Measurements from ENCODE around the gene CRYBG2.
"Not testable (repeated sequence)": the region's sequence is repeated elsewhere in the genome, so short reads cannot be mapped to it uniquely, and the experiment has no call there.

Gene CRYBG2

DNA sequence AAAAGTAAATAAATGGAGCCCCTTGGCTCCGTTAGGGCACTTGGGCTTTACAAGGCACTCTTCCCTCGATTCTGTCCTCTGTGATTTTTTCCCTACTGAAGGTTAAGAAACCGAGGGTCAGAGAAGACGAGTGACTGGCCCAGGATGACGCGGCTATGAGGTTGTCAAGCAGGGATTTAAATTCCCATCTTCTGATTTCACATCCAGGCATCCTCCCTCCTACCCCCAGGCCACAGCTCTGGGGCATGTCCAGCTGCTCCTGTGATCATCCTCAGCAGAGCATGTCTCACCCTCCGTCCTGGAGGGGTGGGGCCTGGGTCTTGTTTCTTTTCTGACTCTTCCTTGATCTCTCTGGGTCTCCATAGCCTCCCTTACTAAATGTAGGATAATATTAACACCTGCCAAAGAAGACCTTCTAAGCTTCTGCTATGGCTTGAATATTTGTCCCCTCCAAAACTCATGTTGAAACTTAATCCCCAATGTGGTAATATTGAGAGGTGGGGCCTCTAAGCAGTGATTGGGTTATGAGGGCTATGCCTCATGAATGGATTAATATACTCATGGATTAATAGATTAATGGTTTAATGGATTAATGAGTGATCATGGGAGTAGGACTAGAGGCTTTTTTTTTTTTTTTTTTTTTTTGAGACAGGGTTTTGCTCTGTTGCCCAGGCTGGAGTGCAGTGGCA lies 4.6 kb downstream of the CRYBG2 start:
- no peak for DNase-seq (ENCODE audit: low read depth)

DNA sequence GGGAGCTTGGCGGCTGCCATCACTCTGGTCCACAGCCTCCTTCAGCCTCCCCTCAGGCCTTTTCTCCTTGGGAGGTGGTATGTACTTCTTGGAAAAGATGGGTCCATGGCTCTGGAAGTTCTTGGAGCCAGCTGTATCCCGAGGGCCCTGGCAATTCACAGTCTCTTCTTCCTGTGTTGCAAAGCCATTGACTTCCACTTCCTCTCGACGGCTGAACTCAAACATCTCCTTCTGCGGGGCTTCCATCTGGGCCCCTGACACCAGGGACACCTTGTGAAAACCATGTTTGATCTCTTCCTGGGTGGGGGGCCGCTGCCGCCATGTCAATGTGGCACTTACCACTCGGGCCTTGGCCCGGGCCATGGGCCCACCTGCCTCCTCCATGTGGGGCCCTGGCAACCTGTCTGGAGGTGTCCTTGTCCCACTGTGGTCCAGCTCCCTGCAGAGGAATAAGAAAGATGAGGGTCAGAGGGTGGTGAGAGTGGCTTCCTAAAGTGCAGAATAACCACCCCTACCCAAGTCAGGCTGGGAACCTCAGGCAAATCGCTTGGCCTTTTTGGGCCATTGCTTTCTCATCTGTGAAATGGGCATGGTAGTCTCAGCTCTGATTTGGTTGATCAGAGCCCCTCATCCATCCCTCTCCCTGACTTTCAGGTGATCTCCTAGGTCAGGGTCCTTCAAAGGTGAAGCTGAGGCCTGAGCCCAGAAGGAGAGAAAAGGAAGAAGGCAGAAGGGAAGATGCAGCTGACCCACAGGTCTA lies 7.5 kb downstream of the CRYBG2 start:
- DNase-seq (ENCODE audit: low read depth), result no peak

DNA sequence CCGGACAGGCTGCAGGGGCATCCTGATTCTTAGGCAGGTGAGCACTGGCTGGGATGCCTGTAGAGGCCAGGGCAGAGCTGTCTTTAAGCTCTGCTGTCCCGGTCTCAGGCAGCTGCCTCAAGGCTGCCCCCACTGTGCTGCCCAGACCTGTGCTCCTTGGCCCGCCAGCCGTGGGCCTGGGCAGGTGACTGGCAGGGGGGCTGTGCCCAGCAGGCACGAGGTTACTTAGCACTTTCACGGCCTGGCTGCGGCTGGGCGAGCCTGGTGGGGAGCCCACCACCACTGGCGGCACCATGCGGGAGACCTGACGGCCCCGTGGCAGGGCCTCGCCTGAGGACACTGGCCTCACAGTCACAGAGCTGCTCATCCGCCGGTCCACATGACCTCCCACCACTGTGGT lies 8.2 kb downstream of the CRYBG2 start:
- DNase-seq (ENCODE audit: low read depth), result no peak

DNA sequence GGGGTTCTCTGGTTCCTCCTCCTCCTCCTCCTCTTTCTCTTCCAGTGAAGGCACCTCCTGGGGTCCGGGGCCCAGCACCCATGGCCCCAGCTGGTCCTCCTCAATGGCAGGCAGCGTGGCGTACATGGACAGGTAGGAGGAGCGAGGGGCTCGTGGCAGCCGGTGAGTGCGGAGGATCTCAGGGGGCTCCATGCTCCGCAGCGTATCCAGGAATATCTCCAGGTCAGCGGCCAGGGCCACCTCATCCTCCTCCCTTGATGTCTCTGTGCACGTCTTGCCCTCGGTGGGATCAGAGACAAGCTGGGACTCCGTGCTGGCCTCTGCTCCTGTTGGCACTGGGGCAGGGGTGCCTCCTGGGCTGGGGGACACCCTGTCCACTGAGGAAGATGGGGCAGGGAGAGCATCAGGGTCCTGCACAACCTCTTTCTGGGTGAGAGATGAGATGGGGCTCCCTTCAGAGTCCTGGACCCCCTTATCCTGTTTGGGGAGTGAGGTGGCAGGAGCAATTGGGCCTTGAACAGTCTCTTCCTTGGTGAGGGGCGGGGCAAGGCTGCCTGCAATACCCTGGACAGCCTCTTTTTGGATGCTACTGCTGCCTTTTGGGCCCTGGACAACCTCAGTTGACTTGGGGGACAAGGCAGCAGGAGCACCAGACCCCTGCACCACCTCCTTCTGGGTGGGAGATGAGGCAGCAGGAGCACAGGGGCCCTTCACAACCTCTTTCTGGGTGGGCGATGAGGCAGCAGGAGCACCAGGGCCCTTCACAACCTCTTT lies 9.6 kb downstream of the CRYBG2 start:
- no peak for DNase-seq (ENCODE audit: low read depth)

DNA sequence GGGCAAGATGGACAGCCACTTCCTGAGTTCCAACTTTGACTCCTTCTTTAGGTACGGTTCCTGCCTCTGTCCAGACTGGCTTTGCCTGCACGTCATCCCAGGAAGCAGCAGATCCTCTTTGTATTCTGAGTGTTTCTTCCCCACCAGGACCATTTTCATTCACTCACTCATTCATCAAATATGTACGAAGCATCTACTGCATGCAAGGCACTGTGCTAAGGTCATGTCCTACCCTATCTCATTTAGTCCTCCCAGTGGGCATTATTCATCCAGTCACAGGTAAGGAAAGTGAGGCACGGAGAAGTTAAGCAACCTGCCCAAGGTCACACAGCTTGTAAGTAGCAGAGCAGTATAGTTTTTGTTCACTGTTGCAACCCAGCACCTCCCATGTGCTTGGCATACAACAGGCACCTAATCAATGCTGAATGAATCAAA lies 13.9 kb downstream of the CRYBG2 start:
- no peak for DNase-seq (ENCODE audit: low read depth)

DNA sequence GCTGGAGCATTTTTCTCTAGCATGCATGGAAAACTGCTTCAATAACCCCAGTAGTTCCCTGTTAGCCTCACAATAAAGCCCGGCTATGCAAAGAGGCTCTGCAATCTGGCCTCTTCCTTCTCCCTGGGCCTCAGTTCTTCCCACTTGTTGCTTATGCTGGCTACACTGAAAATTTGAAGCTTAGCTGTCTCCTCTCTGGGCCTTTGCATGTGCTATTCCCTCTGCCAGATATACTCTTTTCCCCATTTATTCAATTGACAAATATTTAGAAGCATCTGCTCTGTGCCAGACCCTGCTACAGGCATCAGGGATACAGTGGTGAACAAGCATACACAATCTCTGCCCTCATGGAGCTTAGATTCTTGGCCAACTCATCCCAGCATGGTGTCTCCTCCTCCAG lies 15.3 kb downstream of the CRYBG2 start:
- DNase-seq (ENCODE audit: low read depth), result no peak

DNA sequence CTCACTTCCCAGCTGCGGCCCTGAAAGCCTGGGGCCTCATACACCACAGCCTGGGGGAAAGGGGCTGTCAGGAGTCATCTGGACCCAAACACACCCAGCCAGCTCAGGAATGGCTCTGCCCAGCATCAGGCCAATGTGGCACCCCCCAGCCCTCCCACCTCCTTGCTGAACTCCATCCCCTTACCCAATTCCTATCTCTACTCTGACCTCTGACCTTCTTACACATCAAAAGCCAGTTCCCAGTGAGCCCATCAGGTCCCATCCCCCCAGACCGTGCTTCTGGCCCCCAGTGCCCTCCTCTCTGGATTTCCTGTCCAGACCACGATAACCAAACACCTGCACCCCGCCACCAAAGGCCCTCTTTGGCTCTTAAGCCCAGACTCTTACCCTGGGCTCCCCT lies 16.3 kb downstream of the CRYBG2 start:
- DNase-seq (ENCODE audit: low read depth), result no peak

DNA sequence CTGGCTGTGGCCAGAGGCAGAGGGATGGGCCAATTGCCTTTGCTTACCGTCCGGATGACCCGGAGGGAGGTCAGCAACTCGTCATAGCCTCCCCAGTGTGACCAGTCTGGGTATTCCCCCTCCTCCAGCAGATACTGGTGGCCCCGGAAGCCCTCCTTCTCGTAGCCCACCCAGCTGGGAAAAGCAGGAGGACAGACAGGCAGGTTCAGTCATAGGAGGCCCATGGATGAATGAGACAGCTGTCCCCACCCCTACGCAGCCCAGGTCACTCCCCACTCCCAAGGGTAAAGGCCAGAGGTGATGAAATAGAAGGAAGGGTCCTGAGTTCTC lies 16.8 kb downstream of the CRYBG2 start:
- no peak for DNase-seq (ENCODE audit: low read depth)

DNA sequence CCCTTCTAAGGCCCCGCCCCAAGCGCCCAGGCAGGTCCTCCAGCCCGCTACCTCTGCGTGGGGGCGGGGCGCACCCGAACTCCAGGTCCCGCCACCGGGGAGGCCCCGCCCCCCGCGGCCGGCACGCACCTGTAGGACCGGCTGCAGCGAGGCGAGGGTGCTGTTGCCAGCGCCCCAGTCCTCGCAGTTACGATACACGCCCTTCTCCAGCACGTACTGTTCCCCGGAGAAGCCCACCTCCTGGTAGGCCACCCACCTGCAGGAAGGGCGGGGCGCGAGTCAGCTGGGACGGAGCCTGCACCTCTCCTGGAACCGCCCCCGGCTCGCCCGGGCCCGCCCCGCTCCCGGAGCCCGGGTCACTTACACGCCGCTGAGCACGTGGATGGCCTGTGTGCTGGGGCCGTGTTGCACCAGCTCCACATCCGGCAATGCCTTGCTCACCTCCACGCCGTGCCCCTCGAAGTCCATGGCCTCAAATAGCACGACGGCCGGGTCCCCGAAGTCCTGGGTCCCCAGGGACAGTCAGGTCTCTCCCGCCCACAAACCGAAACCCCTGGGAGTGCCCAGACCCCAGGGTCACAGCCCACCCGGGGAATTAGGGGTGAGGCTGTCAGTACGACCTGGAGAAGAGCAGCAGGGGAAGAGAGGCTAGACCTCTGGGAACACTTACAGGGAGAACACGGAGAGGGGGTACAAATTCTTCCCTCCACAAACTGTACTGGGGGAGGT lies 17.3 kb downstream of the CRYBG2 start:
- peak; percentile 83 for DNase-seq (ENCODE audit: low read depth)

DNA sequence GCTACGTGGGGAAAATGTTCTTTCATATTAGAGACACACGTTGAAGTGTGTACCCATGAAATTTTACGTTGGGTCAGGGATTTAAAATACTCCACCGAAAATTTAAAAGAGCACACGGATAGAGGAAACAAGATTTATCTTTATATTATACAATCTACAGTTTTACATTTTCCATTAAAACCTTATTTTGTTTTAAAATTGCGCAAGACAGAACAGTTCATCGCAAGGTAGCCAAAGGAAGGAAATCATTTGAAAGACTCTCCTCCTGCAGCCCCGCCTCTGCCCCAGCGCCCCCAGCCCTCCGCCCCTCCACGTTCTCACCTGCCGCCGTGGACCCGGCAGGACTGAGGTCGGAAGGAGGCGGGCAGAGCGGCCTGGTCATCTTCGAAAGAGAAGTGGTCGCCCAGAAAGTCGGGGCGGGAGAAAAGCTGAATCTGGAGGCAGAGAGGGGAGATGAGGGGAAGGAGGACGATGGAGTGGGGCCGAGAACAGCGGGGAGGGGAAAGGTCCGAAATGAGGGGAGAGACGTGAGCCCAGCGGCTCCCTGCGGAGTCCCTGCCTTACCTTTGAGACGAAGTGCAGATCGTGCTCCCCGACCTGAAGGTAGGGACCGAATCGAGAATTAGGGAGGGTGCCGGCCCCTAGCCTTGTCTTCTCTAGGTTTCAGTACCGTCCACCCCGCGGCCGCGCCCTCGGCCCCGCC lies 18.0 kb downstream of the CRYBG2 start:
- no peak for DNase-seq (ENCODE audit: low read depth)

DNA sequence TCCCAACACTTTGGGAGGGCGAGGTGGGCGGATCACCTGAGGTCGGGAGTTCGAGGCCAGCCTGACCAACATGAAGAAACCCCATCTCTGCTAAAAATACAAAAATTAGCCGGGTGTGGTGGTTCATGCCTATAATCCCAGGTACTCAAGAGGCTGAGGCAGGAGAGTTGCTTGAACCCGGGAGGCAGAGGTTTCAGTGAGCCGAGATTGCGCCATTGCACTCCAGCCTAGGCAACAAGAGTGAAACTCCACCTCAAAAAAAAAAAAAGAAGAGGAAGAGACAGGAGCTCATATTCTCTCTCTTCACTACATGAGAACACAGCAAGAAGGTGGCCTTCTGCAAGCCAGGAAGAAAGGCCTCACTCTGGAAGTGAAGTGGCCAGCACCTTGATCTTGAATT lies 20.6 kb downstream of the CRYBG2 start:
- not testable (repeated sequence) for DNase-seq (ENCODE audit: low read depth)

DNA sequence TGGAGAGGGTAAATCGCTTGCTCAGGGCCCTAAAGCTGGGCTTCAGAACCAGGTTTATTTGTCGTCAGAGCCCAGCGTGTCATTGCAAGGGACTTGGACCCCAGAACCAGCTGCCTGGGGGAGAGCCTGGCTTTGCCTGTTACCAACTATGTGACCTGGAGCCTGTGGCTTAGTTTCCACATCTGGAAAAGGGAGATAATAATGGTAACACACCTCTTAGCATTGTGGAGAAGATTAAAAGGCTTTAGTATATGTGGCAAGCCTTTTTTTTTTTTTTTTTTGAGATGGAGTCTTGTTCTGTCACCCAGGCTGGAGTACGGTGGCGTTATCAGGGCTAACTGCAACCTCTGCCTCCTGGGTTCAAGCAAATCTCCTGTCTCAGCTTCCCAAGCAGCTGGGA lies 23.7 kb downstream of the CRYBG2 start:
- no peak for DNase-seq (ENCODE audit: low read depth)

DNA sequence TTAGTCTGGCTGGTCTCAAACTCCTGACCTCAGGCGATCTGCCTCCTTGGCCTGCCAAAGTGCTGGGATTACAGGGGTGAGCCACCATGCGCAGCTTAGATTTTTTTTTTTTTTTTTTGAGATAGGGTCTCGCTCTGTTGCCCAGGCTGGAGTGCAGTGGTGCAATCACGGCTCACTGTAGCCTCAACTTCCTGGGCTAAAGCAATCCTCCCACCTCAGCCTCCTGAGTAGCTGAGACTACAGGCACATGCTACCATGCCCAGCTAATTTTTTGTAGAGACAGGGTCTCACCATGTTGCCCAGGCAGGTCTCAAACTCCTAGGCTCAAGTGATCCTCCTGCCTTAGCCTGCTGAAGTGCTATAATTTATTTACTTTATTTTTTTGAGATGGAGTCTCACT lies 24.6 kb downstream of the CRYBG2 start:
- not testable (repeated sequence) for DNase-seq (ENCODE audit: low read depth)

DNA sequence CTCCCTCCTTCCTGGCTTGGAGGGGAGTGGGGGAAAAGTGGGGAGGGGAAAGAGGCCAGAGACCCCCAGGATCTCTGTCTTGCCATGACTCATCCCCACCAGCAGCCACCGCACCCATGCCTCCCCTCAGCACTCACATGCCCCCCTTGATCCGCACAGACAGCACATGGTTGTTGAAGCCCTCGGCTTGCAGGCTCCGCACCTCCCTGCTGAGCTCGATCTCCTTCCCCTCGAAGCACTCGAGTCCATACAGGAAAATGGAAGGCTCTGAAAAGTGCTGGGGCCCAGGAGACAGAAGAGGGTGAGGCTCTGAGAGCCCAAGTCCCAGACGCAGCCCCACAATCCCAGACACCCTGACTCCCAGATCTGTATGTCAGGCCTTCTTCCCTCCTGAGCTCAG lies 25.3 kb downstream of the CRYBG2 start:
- no peak for DNase-seq (ENCODE audit: low read depth)

DNA sequence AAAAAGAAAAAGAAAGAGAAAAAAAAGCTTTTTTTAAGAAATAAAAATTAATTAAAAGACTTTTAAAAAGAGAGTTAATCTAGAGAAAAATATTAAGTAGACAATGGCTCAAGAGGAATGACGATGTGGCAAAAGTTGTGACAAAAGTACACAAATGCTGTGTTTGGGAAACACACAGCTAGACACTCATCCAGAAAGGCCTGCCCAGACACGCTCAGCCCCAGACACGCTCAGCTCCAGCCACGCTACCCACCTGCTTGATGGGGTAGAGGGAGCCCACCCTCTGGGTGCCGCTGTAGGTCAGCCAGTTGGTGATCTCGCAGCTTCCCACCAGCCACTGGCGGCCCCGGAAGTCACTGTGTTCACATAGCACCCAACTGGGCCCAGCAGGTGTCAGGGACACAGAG lies 26.0 kb downstream of the CRYBG2 start:
- DNase-seq (ENCODE audit: low read depth), result no peak

DNA sequence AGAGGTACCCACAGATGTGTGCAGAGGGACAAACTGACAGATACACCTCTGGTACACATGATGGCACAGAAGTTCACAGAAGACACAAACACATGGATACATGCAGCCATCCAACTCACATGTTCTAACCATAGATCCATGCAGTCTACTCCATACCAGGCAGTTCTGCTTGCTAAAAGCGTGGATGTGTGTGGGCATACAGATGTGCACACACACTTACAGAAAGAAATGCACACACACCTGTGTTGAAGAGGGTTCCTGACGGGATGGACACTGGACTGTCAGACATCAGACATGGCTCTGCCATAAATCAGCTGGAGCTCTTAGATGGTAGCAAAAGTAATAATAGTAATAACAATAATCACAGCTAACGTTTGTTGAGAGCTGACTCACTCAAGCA lies 29.4 kb downstream of the CRYBG2 start:
- DNase-seq (ENCODE audit: low read depth), result no peak

DNA sequence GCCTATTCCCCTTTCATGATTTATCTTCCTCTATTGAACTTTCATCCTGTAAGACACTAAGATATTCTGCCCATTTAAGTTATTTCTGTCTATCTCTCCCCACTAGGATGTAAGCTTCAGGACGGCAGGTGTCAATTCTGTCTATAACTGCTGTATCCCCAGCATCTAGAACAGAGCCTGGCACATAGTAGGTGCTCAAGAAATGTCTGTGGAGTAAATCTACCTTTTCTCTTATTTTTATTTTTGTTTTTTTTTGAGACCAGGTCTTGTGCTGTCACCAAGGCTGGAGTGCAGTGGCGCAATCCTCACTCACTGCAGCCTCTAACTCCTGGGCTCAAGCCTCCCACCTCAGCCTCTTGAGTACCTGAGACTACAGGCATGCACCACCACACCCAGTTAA lies 30.5 kb downstream of the CRYBG2 start:
- DNase-seq (ENCODE audit: low read depth), result no peak

DNA sequence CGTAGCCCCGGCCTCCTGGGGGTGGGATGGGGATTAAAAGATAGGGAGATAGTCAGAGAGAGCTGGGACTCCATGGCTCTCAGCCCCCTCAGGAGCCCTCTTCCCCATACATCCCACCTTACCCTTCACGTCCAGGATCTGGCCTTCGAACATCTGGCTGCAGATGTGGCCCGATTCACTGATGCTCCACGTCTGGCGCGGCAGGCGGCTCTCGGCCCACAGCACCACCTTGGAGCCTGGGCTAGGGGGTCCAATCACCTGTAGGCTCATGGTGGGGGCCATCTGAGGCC lies 31.9 kb downstream of the CRYBG2 start:
- DNase-seq (ENCODE audit: low read depth), result no peak

DNA sequence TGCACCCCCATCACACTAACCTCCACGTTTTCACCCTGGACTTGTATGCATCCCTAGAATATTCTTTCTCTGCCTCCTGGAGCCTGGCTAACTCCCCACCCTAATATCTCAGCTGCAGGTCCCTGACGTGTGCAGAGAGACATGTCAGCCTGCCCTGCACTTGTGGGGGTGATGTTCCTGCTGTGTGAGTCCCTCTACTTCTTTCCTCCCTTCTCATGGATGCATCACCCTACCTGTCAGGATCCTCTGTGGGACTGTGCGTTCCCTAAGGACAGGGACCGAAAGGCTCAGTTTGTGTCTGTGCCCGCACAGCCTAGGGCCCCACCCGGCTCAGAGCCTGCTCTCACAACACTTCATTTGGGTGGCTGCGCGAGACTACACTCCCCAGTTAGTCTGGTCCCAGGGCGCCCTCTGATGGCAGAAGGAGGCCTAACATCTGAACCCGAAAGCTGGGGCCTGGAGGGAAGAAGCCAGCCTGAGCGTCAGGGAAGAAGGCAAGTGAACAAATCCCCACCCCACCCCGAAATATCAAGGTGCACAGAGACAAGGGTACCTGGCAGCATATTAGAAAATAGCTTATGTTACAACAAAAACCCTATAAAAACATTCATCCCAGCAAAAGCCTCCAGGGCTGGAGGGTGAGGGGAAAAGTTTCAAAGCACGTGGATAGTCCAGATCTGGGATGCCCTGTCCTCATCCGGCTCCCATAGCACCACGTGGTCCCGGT lies 32.5 kb downstream of the CRYBG2 start:
- DNase-seq (ENCODE audit: low read depth), result peak; percentile 96

DNA sequence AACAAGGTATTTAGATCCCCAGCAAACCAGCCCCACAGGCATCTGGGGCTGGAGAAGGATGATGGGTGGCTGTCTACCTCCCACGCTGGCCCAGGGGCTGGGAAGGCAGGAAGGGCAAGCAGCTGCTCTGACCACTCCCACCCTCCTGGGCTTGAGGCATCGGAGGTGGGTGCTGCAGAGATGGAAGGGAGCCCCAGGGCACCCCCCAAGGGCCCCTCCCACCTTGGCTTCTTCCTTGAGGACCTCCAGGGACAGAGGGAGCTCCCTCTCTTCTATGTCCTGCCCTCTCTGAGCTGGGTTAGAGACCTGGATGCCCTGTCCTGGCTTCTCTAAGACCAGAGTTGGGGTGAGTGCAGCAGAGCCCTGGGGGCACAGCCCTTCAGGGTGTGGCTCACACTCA lies 33.0 kb downstream of the CRYBG2 start:
- no peak for DNase-seq (ENCODE audit: low read depth)

DNA sequence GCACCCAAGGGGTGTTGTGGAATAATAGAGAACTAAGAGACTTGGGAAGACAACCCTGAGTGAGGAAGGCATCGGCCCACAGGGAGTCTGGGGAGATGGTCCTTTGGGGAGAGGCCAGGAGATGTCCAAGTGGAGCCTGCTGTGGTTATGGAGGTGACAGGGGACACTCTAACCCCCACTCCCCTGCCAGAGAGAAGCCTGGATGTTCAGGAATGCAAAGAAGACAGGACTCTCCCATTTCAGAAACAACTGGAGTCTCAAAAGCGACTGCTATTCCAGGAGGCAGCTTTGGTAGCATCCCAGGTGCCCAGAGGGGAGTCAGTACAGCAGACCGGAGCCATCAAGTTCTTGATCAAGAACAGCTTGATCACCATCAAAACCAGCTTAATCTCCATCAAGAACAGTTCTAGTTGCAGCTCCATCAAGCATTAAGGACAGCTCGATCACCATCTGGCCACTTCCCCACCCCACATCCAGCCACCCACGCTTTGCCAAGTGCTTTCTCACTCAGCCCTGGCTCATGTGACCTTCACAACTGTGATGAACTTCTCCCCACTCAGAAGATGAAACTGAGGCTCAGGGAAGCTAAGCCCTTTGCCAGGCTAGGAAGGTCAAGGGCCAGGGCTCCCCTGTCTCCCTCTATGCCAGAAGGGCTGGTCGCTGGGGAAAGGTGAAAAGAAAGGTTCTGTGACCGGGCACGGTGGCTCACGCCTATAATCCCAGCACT lies 35.4 kb downstream of the CRYBG2 start:
- DNase-seq (ENCODE audit: low read depth), result no peak
